HepG2 (cell line): ENCODE results near the gene RABGEF1. TPM values are rescaled to one million over a fixed set of nuclear protein-coding genes. Genes with fewer than 3 reads are reported as not detected.
"Not testable (repeated sequence)": the region's sequence is repeated elsewhere in the genome, so short reads cannot be mapped to it uniquely, and the experiment has no call there.

Experiments
- ATAC-seq: fragments of 200-7000 bp; cut with Tn5 transposase; 3 replicates; pipeline ENCODE4 v1.9.1; 2020; ENCODE audit warnings: mild to moderate bottlenecking, moderate library complexity
- BruUV-seq: library from RNA; stranded (reverse); fragments of 400-500 nt; replicated peaks from 2 replicates; lab custom pipeline; 2021; lab: Mats Ljungman, UMichigan
- CTCF ChIA-PET: fragments of 300-600 bp; formaldehyde crosslinking; extraction: SDS; loops from one replicate; lab custom pipeline; 2021; ENCODE audit warnings: low total read pairs, inconsistent platforms, low intra/inter-chr PET ratio; lab: Yijun Ruan, JAX
- POLR2A ChIA-PET: fragments of 350-600 bp; sonication (Branson Sonifier 250); formaldehyde crosslinking; loops from one replicate; lab custom pipeline; 2020; ENCODE audit warnings: antibody characterized with exemption, inconsistent platforms; lab: Yijun Ruan, JAX
- DNase-seq: peaks from one replicate; pipeline ENCODE4 v3.0.0-alpha.2; 2015; ENCODE audit warnings: low spot score
- FAIRE-seq: peaks from 3 replicates; lab custom pipeline; 2011; peaks lifted over from hg19 to GRCh38; lab: Jason Lieb, UNC
- H2AFZ ChIP-seq: one replicate; pipeline ENCODE4 v1.6.1; 2011; ENCODE audit warnings: low read length, inconsistent platforms
- H3K27ac ChIP-seq: fragments of 300-600 bp; 3 replicates; pipeline ENCODE4 v1.8.0; 2011; ENCODE audit warnings: mixed run types, mild to moderate bottlenecking, mixed read lengths, low read length, inconsistent platforms; ENCODE audit not compliant: insufficient read depth; ENCODE audit errors: extremely low read length
- H3K27me3 ChIP-seq, 2 experiments: fragments of 200-600 bp in 1 of 2; 2 replicates in 1 of 2; 3 replicates in 1 of 2; pipeline versions ENCODE4 v1.6.0 to v1.8.0; 2011; ENCODE audit warnings: low read length in 2 of 2, mild to moderate bottlenecking in 2 of 2, moderate library complexity in 2 of 2, inconsistent platforms in 1 of 2; ENCODE audit not compliant: insufficient read depth in 2 of 2, control insufficient read depth in 1 of 2
- H3K36me3 ChIP-seq, 2 experiments: fragments of 200-600 bp in 1 of 2; replicated peaks in 1 of 2; 2 replicates in 1 of 2; 3 replicates in 1 of 2; pipeline versions ENCODE4 v1.5.1 to v1.8.0; 2011; ENCODE audit warnings: low read length in 2 of 2, inconsistent platforms in 1 of 2; ENCODE audit not compliant: insufficient read depth in 2 of 2, control insufficient read depth in 1 of 2
- H3K4me1 ChIP-seq: 2 replicates; pipeline ENCODE4 v1.5.1; 2012; ENCODE audit warnings: low read length, inconsistent platforms; ENCODE audit not compliant: insufficient read depth
- H3K4me2 ChIP-seq: 2 replicates; pipeline ENCODE4 v1.6.0; 2011; ENCODE audit warnings: low read depth, low read length, inconsistent platforms
- H3K4me3 ChIP-seq, 3 experiments: fragments of 200-600 bp in 1 of 3; sonication (generic), shearing (Covaris generic) in 1 of 3; replicated peaks in 1 of 3; 2 replicates each; pipeline ENCODE4 v1.5.1; 2011 to 2016; ENCODE audit warnings: low read length in 3 of 3, inconsistent platforms in 2 of 3, low read depth in 2 of 3, mild to moderate bottlenecking in 2 of 3, control low read depth in 1 of 3, mixed read lengths in 1 of 3; ENCODE audit not compliant: insufficient read depth in 1 of 3
- H3K79me2 ChIP-seq: one replicate; pipeline ENCODE4 v1.6.1; 2011; ENCODE audit warnings: low read length, inconsistent platforms; ENCODE audit not compliant: insufficient read depth
- H3K9ac ChIP-seq: 2 replicates; pipeline ENCODE4 v1.6.0; 2011; ENCODE audit warnings: mild to moderate bottlenecking, low read depth, low read length, inconsistent platforms; ENCODE audit not compliant: insufficient read depth
- H3K9me3 ChIP-seq: 2 replicates; pipeline ENCODE4 v1.5.1; 2012; ENCODE audit warnings: mild to moderate bottlenecking, low read length
- H4K20me1 ChIP-seq: 2 replicates; pipeline ENCODE4 v1.6.0; 2011; ENCODE audit warnings: inconsistent platforms, mild to moderate bottlenecking, low read length, moderate library complexity; ENCODE audit not compliant: insufficient read depth
- RFX3 ChIP-seq: IDR thresholded peaks from 2 replicates; pipeline ENCODE4 v1.6.1; 2016; ENCODE audit warnings: missing biosample characterization, missing genetic modification reagents
- WGBS: methylation state at CpG from one replicate; pipeline ENCODE4 v1.1.6; 2017; ENCODE audit warnings: low lambda C conversion rate; 5-methylcytosine and 5-hydroxymethylcytosine counted together
- in situ Hi-C: cut with HindIII; loops from 2 replicates; pipeline ENCODE4 v1.10.0; 2017; ENCODE audit warnings: low pct_unique_long_range_greater_than_20kb; ENCODE audit not compliant: extremely low pct_ligation_motif_present
- intact Hi-C: fragments of 100-400 bp; cut with micrococcal nuclease; formaldehyde crosslinking; loops from one replicate; pipeline ENCODE4 v1.10.0; 2022; ENCODE audit not compliant: unreplicated experiment
- polyA plus RNA-seq, 8 experiments: library from polyadenylated mRNA; depleted of rRNA in 3 of 8; stranded (reverse) in 7 of 8; unstranded in 1 of 8; fragments of >200 nt; fragmentation: Illumina TruSeq in 4 of 8; extraction: Trizol in 4 of 8; gene quantifications; 2 replicates each; pipeline versions ENCODE4 v1.2.1 to v1.2.3, GENCODE V29; 2011 to 2016; ENCODE audit warnings: low read depth in 4 of 8, missing spikeins in 1 of 8, mixed read lengths in 1 of 8; ENCODE audit not compliant: insufficient read depth in 1 of 8
- total RNA-seq, 5 experiments: library from RNA; depleted of rRNA; stranded (reverse); fragments of >200 nt; fragmentation: Illumina TruSeq; extraction: Trizol; gene quantifications; 2 replicates each; pipeline ENCODE4 v1.2.3, GENCODE V29; 2016; ENCODE audit warnings: low read depth in 1 of 5
- TF ChIP-seq, protein P1 (sequence below): sonication (generic); formaldehyde crosslinking; IDR thresholded peaks from 2 replicates; pipeline ENCODE4 v1.5.0; 2020; ENCODE audit warnings: mild to moderate bottlenecking, missing genetic modification reagents

Gene RABGEF1
- total and polyA plus RNA-seq, 2 of the 13 experiments (the other 11 are each of a cell fraction or from before 2014, with no cell fraction given), result 22.7 to 35.3 TPM

DNA sequence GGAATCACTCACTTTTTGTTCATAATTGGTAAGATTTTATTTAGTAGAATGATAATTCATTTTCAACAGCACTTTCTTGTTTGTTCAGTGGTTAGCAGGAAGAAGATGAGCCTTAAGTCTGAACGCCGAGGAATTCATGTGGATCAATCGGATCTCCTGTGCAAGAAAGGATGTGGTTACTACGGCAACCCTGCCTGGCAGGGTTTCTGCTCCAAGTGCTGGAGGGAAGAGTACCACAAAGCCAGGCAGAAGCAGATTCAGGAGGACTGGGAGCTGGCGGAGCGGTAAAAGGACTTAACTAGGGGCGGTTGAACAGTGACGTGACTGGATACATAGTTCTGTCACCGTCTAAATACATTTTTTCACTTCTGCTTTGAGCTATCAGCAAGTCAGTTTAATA lies 31.3 kb downstream of the RABGEF1 start:
- H3K36me3 ChIP-seq, result peaks cover 7 to 45% of the 10 kb centered on the region in 2 experiments; a peak in 4 of 5 replicates
- H2AFZ ChIP-seq, result no peak overlapping the region
- BruUV-seq, result no TSS peak
- H3K79me2 ChIP-seq, result peaks cover 56% of the 10 kb centered on the region
- no peak for FAIRE-seq
- ChIA-PET CTCF (no interaction called here), POLR2A (no interaction called here)
- H3K4me3 ChIP-seq, result no peak overlapping the region
- no peak for TF ChIP-seq RFX3 (CRISPR knock-in tag)
- no peaks in the 10 kb centered on the region for H3K9me3 ChIP-seq
- WGBS, result 95% methylated on average over 9 of the region's 9 CpGs
- no peak for DNase-seq
- intact Hi-C loops (loop anchor here (2.0 kb wide), 1 partner anchor 31 kb away; the partner anchor contains the start of gene RABGEF1), in situ Hi-C loops (no loop called here)
- peaks cover 7% of the 10 kb centered on the region; the same call in 1 of the 2 replicates for H4K20me1 ChIP-seq
- no peak overlapping the region for H3K27ac ChIP-seq
- no peak overlapping the region for H3K4me2 ChIP-seq
- H3K4me1 ChIP-seq, result peaks cover 45% of the 10 kb centered on the region
- no peak for ATAC-seq
- no peak overlapping the region for H3K9ac ChIP-seq
- no peaks in the 10 kb centered on the region for H3K27me3 ChIP-seq

DNA sequence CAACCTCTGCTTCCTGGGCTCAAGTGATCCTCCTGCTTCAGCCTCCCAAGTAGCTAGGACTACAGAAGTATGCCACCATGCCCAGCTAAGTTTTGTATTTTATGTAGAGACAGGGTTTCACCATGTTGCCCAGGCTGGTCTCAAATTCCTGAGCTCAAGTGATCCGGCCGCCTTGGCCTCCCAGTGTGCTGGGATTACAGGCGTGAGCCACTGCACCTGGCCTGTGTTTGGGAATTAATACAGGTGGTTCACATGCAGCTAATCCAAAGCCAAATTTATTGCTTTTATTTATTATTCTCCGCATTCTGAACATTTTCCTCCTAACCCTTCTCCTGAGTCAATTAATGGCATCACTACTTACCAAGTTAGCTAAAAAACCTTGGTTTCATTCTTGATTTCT lies 33.2 kb downstream of the RABGEF1 start:
- in situ Hi-C loops, result not testable (repeated sequence)
- peaks cover 65% of the 10 kb centered on the region for H3K4me1 ChIP-seq
- intact Hi-C loops, result loop anchor here (2.0 kb wide), 1 partner anchor 33 kb away; the partner anchor contains the start of gene RABGEF1
- TF ChIP-seq, protein P1, sequence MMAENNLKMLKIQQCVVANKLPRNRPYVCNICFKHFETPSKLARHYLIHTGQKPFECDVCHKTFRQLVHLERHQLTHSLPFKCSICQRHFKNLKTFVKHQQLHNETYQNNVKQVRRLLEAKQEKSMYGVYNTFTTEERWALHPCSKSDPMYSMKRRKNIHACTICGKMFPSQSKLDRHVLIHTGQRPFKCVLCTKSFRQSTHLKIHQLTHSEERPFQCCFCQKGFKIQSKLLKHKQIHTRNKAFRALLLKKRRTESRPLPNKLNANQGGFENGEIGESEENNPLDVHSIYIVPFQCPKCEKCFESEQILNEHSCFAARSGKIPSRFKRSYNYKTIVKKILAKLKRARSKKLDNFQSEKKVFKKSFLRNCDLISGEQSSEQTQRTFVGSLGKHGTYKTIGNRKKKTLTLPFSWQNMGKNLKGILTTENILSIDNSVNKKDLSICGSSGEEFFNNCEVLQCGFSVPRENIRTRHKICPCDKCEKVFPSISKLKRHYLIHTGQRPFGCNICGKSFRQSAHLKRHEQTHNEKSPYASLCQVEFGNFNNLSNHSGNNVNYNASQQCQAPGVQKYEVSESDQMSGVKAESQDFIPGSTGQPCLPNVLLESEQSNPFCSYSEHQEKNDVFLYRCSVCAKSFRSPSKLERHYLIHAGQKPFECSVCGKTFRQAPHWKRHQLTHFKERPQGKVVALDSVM (CRISPR knock-in tag), result 0 out of 2 replicates have a peak, but pooled peaks have one; percentile 64
- TF ChIP-seq, all 625 proteins: peak for 1; not testable (repeated sequence) for 624
- CTCF ChIA-PET, BruUV-seq, H3K9ac ChIP-seq, H3K9me3 ChIP-seq, H3K4me3 ChIP-seq, DNase-seq, H3K27me3 ChIP-seq, ATAC-seq, POLR2A ChIA-PET, H4K20me1 ChIP-seq, FAIRE-seq, H3K4me2 ChIP-seq, H3K27ac ChIP-seq, H2AFZ ChIP-seq: not testable (repeated sequence)
- Histone ChIP-seq H3K36me3 (peaks cover 7 to 50% of the 10 kb centered on the region in 2 experiments; a peak in 4 of 5 replicates), H3K79me2 (peaks cover 54% of the 10 kb centered on the region)
- 97% methylated on average over 4 of the region's 4 CpGs for WGBS
